ENCODE results near the gene AHNAK.

AHNAK gene

DNA sequence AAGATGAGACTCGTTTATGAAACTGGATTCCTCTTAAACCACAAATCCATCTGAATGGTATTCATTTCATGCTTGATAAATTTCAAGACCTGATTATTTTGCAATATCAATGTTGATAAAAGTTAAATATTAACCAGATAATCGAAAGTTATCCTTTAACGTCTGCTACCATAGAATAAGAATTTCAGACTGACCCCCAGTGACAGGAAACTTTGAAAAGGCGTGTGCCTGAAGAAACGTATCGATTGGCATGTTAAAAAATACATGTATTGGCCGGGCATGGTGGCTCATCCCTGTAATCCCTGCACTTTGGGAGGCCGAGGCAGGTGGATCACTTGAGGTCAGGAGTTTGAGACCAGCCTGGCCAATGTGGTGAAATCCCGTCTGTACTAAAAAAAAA lies 113.9 kb downstream of the AHNAK start:
- TF ChIP-seq TCF4 (CRISPR knock-in tag; IDR thresholded peaks at IDR 0.05; ENCODE audit: borderline replicate concordance), result no peak
- TF ChIP-seq SNAI2 (CRISPR knock-in tag; IDR thresholded peaks at IDR 0.05), result no peak
- no peak for TF ChIP-seq GLIS3 (CRISPR knock-in tag; IDR thresholded peaks at IDR 0.05)
- TF ChIP-seq, protein P1, sequence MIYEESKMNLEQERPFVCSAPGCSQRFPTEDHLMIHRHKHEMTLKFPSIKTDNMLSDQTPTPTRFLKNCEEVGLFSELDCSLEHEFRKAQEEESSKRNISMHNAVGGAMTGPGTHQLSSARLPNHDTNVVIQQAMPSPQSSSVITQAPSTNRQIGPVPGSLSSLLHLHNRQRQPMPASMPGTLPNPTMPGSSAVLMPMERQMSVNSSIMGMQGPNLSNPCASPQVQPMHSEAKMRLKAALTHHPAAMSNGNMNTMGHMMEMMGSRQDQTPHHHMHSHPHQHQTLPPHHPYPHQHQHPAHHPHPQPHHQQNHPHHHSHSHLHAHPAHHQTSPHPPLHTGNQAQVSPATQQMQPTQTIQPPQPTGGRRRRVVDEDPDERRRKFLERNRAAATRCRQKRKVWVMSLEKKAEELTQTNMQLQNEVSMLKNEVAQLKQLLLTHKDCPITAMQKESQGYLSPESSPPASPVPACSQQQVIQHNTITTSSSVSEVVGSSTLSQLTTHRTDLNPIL (CRISPR knock-in tag; IDR thresholded peaks at IDR 0.05; ENCODE audit: low read depth), result no peak
- TF ChIP-seq ZNF8 (CRISPR knock-in tag; IDR thresholded peaks at IDR 0.05), result no peak
- ATAC-seq, result no peak

- TF ChIP-seq, protein P1 (CRISPR knock-in tag; IDR thresholded peaks at IDR 0.05; ENCODE audit: low read depth), result no peak
- TF ChIP-seq ISL1 (CRISPR knock-in tag; IDR thresholded peaks at IDR 0.05), result no peak
- TF ChIP-seq, protein P2, sequence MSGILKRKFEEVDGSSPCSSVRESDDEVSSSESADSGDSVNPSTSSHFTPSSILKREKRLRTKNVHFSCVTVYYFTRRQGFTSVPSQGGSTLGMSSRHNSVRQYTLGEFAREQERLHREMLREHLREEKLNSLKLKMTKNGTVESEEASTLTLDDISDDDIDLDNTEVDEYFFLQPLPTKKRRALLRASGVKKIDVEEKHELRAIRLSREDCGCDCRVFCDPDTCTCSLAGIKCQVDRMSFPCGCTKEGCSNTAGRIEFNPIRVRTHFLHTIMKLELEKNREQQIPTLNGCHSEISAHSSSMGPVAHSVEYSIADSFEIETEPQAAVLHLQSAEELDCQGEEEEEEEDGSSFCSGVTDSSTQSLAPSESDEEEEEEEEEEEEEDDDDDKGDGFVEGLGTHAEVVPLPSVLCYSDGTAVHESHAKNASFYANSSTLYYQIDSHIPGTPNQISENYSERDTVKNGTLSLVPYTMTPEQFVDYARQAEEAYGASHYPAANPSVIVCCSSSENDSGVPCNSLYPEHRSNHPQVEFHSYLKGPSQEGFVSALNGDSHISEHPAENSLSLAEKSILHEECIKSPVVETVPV (CRISPR knock-in tag; IDR thresholded peaks at IDR 0.05), result no peak
- TF ChIP-seq TOX (CRISPR knock-in tag; IDR thresholded peaks at IDR 0.05; ENCODE audit: borderline replicate concordance), result no peak
- TF ChIP-seq, protein P3, sequence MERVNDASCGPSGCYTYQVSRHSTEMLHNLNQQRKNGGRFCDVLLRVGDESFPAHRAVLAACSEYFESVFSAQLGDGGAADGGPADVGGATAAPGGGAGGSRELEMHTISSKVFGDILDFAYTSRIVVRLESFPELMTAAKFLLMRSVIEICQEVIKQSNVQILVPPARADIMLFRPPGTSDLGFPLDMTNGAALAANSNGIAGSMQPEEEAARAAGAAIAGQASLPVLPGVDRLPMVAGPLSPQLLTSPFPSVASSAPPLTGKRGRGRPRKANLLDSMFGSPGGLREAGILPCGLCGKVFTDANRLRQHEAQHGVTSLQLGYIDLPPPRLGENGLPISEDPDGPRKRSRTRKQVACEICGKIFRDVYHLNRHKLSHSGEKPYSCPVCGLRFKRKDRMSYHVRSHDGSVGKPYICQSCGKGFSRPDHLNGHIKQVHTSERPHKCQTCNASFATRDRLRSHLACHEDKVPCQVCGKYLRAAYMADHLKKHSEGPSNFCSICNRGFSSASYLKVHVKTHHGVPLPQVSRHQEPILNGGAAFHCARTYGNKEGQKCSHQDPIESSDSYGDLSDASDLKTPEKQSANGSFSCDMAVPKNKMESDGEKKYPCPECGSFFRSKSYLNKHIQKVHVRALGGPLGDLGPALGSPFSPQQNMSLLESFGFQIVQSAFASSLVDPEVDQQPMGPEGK (CRISPR knock-in tag; IDR thresholded peaks at IDR 0.05; ENCODE audit: borderline replicate concordance), result no peak
- no peak for TF ChIP-seq TCF4 (CRISPR knock-in tag; IDR thresholded peaks at IDR 0.05; ENCODE audit: borderline replicate concordance)
- TF ChIP-seq ARNTL (CRISPR knock-in tag; IDR thresholded peaks at IDR 0.05; ENCODE audit: borderline replicate concordance, low read depth), result no peak
- TF ChIP-seq RARB (CRISPR knock-in tag; IDR thresholded peaks at IDR 0.05), result no peak
- TF ChIP-seq, protein P4, sequence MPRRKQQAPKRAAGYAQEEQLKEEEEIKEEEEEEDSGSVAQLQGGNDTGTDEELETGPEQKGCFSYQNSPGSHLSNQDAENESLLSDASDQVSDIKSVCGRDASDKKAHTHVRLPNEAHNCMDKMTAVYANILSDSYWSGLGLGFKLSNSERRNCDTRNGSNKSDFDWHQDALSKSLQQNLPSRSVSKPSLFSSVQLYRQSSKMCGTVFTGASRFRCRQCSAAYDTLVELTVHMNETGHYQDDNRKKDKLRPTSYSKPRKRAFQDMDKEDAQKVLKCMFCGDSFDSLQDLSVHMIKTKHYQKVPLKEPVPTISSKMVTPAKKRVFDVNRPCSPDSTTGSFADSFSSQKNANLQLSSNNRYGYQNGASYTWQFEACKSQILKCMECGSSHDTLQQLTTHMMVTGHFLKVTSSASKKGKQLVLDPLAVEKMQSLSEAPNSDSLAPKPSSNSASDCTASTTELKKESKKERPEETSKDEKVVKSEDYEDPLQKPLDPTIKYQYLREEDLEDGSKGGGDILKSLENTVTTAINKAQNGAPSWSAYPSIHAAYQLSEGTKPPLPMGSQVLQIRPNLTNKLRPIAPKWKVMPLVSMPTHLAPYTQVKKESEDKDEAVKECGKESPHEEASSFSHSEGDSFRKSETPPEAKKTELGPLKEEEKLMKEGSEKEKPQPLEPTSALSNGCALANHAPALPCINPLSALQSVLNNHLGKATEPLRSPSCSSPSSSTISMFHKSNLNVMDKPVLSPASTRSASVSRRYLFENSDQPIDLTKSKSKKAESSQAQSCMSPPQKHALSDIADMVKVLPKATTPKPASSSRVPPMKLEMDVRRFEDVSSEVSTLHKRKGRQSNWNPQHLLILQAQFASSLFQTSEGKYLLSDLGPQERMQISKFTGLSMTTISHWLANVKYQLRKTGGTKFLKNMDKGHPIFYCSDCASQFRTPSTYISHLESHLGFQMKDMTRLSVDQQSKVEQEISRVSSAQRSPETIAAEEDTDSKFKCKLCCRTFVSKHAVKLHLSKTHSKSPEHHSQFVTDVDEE (CRISPR knock-in tag; IDR thresholded peaks at IDR 0.05), result no peak
- no peak for TF ChIP-seq ZFP30 (CRISPR knock-in tag; IDR thresholded peaks at IDR 0.05)
- no peak for TF ChIP-seq CSDC2 (CRISPR knock-in tag; IDR thresholded peaks at IDR 0.05)
- no peak for TF ChIP-seq SNAI2 (CRISPR knock-in tag; IDR thresholded peaks at IDR 0.05)
- no peak for TF ChIP-seq OSR1 (CRISPR knock-in tag; IDR thresholded peaks at IDR 0.05)
- TF ChIP-seq ZNF8 (CRISPR knock-in tag; IDR thresholded peaks at IDR 0.05), result no peak
- TF ChIP-seq ZNF565 (CRISPR knock-in tag; conservative IDR thresholded peaks at IDR 0.05; ENCODE audit: low read depth), result no peak
- TF ChIP-seq BACH2 (CRISPR knock-in tag; IDR thresholded peaks at IDR 0.05; ENCODE audit: borderline replicate concordance), result no peak
- no peak for TF ChIP-seq ESRRG (CRISPR knock-in tag; IDR thresholded peaks at IDR 0.05)
- TF ChIP-seq, protein P5, sequence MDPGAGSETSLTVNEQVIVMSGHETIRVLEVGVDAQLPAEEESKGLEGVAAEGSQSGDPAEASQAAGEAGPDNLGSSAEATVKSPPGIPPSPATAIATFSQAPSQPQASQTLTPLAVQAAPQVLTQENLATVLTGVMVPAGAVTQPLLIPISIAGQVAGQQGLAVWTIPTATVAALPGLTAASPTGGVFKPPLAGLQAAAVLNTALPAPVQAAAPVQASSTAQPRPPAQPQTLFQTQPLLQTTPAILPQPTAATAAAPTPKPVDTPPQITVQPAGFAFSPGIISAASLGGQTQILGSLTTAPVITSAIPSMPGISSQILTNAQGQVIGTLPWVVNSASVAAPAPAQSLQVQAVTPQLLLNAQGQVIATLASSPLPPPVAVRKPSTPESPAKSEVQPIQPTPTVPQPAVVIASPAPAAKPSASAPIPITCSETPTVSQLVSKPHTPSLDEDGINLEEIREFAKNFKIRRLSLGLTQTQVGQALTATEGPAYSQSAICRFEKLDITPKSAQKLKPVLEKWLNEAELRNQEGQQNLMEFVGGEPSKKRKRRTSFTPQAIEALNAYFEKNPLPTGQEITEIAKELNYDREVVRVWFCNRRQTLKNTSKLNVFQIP (CRISPR knock-in tag; IDR thresholded peaks at IDR 0.05; ENCODE audit: borderline replicate concordance, low read depth), result no peak
- TF ChIP-seq GLIS3 (CRISPR knock-in tag; IDR thresholded peaks at IDR 0.05), result no peak
- ATAC-seq, result peak; percentile 33
Measured at GRCh38 chr11:62431171-62431901, 115.3 kb downstream of the AHNAK start.

All from SK-N-SH treated with all-trans-retinoic acid at 6 μM for 48 hours (cell line).